Measurements from ENCODE around the gene MPIG6B.
A peak's percentile ranks its signal among the peaks of the same experiment; 100 is the strongest.

MPIG6B gene

DNA sequence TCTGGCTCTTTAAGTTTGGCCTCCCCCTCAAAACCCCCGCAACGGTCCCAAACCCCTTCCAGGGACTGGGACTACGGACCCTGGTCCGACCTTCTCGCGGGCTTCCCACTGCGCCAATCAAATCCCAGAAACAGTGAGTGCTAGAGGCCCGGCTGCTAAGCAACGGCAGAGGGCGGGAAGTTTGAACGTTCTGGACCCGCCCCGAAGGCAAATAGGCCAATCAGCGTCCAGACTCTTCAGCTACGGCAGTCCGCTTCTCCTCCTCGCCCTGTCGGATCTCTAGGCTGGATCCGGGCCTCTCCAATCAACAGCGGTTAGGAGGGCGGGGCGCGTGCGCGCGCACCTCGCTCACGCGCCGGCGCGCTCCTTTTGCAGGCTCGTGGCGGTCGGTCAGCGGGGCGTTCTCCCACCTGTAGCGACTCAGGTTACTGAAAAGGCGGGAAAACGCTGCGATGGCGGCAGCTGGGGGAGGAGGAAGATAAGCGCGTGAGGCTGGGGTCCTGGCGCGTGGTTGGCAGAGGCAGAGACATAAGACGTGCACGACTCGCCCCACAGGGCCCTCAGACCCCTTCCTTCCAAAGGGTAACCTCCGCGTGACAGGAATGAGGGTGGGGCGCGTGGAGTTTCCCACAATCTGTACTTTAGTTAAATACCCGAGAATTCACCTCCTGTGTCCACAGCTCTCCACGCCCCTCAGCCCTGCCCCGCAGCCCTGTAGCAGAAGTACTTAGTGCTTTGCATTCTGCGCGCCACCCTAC, 16.6 kb downstream of the MPIG6B start, which contains the start of gene MSH5:
MSH5 (plus strand) TSS at position 367 of the 758 bp plus-strand sequence. CDS start 462 bp downstream, outside the sequence.
- DNase-seq: peak; percentile 94

GRCh38 chr6:31740397-31741223, 17.4 kb downstream of the MPIG6B start:
- no peak for DNase-seq

DNA sequence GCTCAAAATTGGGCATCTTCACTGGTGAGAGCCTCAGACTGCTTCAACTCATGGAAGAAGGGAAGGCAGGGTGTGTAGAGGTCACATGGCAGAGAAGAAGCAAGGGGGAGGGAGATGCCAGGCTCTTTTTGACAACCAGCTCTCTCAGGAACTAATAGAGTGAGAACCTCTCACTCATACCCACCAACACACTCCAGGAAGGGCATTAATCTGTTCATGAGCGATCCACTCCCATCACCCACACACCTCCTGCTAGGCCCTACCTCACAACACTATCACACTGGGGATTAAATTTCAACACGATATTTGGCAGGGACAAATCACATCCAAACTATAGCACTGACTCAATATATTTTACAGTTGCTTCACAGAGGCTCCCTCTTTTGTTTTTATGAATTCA, 18.6 kb downstream of the MPIG6B start:
- no peak for DNase-seq

DNA sequence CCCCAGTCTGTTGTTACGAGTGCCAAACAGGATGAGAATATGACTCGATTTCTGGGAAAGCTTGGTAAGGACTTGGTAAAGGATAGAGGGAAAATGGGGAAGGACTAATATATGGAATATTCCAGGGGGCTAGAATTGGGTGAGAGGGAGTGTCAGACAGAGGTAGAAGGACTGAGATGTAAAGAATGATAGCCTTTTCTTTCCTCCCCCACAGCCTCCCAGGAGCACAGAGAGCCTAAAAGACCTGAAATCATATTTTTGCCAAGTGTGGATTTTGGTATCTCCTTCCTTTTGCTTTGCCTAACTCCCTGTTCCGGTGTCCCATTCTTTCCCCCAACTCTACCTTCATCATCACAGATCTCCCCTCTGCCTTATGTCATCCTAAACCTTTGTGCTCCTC, 19.7 kb downstream of the MPIG6B start:
- DNase-seq: no peak

GRCh38 chr6:31744422-31744821, 21.2 kb downstream of the MPIG6B start:
- no peak for DNase-seq

DNA sequence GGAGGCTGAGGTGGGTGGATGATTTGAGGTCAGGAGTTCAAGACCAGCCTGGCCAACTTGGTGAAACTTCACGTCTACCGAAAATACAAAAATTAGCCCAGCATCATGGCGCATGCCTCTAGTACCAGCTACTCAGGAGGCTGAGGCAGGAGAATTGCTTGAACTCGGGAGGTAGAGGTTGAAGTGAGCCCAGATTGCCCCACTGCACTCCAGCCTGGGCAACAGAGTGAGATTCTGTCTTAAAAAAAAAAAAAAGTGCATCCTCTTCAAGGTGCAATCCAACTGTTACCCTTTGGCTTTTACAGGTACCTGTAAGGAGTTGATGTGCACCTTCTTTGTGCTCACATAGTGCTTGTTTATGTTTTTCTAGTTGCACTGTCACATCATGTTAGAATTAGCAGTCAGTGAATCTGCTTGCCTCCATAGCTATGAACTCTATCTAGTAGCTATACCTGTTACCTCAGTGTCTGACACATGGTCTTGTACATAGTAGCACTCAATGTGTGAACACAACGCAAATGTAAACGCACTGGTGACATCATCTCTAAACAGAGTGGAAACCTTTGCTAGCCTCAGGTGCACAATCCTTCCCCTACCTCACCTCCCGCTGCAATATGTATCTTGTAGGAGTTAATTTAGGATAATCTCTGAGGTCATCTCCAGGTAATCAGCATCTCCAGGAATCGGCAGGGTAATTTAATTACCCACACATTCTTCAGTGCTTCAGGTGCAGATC, 26.3 kb downstream of the MPIG6B start:
- DNase-seq: no peak

DNA sequence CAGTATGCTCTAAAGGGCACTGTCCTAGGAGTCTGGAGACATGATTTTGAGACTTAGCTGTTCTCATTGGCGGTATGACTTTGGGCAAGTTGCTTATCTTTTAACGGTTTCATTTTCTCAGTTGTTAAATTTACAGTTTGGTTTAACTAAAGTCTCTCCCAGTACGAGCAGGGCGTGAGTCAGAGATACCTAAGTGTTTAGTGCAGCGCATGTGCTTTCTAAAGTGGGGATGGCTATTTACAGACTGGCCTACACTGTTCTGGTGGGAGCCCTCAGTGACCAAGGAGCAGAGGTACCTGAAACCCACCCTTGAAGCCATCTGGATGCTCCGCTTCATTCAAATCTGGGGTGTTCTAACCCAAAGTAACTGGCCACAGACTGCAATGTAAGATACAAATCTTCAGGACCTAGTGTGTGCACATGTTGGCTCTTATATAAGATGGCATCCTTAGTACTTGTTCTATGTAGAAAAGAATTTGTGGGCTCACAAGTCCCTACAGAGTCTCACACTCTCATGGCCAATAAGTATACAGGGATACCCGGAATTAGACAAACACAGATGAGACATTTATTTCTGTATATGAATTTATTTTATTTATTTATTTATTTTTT, 27.3 kb downstream of the MPIG6B start:
- DNase-seq: no peak

GRCh38 chr6:31752739-31753319, 29.7 kb downstream of the MPIG6B start:
- no peak for DNase-seq

DNA sequence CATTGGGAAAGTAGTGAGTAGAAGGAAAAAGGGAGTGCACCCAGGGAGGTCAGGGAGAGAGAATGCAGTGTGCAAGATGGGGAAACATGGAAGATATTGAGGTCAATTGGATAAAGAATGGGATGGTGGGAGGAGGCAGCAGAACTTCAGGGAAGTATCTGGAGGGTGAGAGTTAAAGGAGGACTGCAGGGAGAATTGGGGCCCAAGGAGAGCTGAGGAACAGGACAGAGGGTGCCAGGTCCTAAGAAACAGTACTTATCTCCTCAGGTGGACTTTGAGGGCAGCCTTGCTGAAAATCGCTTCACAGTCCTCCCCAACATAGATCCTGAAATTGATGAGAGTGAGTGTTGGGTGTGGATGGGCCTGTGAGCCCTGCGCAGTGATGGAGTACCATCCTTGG, 35.1 kb downstream of the MPIG6B start:
- DNase-seq: no peak

GRCh38 chr6:31760790-31761189, 37.6 kb downstream of the MPIG6B start:
- no peak for DNase-seq

DNA sequence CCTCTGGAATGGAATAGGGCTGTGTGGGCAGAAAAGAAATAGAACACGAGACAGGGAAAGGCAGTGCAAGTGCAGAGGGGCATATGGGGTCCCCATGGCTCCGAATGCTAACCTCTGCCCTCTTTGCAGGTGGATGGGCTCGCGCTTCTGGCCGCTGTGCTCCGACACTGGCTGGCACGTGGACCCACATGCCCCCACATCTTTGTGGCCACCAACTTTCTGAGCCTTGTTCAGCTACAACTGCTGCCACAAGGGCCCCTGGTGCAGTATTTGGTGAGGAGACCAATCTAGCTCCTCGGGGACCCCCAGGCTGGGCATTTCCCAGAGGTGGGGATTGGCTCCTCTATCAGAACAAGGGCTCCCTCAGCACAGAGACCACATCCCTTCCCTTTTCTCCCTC, 38.2 kb downstream of the MPIG6B start:
- DNase-seq: no peak

- DNase-seq: no peak
Observed at GRCh38 chr6:31762356-31762755, 39.2 kb downstream of the MPIG6B start, which contains the start of gene SAPCD1. TSS of gene SAPCD1 (plus strand) at chr6:31762656. CDS start at chr6:31763055, 399 bp downstream.

- DNase-seq: no peak
Observed at GRCh38 chr6:31762878-31763618, 39.9 kb downstream of the MPIG6B start.

DNA sequence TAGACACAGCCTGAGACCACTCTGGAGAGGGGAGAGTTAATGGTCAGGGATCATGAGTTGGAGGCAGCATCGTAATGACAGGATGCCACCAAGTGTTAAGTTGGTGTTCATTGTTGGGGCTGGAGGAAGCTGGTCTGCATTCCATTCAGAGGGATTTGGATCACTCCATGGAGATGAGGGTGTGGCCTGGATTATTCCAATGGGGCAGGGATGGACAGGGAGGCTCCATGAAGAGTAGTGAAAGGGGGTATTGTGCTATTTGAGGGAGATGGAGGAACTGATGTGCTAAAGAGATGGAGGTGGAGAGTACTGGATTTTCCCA, 40.4 kb downstream of the MPIG6B start:
- DNase-seq: no peak

DNA sequence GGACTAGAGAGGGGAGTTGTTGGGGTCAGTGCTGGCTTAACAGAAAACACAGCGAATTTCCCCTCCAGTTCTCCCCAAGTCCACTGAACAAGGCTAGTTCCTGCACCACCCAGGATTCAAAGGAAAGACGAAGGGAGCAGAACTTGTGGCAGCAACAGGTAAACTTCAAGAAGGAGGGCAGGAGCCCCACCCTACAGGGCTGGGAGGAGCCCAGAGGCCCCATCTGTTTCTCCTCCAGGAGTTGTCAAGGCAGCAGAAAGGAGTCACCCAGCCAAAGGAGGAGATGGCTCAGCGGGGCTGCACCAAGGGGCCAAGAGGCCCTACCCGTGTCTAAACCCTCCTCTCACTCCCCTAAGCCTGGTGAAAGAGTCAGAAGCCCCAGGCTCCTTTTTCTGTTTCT, 41.0 kb downstream of the MPIG6B start:
- no peak for DNase-seq

GRCh38 chr6:31765559-31765909, 42.4 kb downstream of the MPIG6B start:
- DNase-seq: no peak

DNA sequence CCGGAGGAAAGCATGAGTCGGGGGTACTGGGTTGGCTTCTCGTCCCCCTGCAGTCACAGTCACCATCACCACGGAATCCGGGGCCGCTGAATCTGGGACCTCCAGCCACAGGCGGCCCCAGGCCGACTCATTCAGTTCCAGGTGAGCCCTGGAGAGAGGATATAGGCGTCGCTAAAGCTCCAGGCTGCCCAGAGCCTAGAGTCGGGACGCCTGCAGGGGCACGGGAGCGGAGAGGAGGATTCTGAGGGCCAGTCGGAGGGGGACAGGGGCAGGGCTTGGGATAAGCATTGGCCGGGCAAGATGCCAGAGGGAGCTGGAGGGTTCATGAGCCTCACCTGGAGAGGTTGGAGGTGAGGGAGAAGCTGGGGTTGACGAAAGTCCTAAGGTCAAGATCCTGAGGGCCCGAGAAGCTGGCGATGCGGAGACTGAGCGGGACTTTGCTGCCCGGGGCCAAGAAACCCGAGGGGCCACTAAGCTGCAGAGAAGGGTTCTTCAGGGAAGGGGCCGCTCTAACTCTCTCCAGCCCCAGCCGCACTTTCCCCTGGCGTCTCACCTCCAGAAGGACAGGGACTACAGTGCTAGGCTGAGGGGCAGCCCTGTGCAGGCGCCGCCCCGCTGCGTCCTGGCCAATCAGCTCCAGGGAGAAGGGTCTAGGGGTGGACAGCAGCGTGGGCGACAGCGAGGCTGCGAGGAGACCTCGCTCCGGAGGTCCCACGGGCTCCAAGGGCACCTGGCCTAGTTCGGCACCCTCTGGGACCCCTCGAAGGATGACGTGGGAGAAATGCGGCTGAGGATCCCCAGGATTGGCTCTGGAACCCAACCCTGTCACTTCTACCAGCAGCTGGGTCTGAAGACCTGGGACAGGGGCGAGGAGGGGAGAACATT, 43.0 kb downstream of the MPIG6B start:
- DNase-seq: no peak

GRCh38 chr6:31767096-31767645, 44.0 kb downstream of the MPIG6B start:
- no peak for DNase-seq

DNA sequence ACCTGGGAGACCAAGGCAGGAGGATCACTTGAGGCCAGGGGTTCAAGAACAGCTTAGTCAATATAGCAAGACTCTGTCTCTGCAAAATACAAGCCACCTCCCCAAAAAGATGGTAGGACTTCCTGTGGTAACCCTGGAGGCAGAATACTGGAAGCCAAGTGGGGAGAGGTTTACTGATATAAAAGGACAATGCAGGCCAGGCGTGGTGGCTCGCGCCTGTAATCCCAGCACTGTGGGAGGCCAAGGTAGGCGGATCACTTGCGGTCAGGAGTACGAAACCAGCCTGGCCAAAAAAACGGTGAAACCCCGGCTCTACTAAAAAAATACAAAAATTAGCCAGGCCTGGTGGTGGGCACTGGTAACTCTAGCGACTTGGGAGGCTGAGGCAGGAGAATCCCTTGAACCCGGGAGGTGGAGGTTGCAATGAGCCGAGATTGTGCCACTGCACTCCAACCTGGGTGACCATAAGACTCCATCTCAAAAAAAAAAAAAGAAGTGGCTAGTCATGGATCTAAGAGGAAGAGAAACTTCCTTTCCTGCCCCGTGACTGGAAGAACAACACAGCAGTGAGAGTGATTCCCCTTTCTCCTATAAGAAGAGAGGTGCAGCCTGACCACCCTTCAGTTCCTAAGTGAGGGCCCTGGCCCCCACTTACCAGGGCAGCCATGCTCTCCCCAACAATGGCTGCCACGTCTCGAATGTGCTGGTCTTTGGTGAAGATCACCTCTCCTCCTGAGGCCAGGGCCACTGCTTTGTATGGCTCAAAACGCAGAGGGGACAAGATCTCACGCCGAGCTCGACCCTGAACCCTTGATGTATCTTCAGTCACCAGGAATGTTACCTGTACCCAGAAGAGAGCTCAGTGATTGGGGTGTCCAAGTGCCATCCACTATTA, 45.4 kb downstream of the MPIG6B start:
- no peak for DNase-seq
